OCI-LY7 (cell line): ENCODE results near the gene CUBN.

Experiments
- EZH2phosphoT487 ChIP-seq: fragments of 200-600 bp; sonication (generic); IDR thresholded peaks from 2 replicates; pipeline ENCODE4 v1.6.1; 2018; ENCODE audit warnings: low read depth, borderline replicate concordance, mild to moderate bottlenecking, mixed run types, antibody characterized with exemption, low read length, moderate library complexity, mixed read lengths
- TF ChIP-seq, protein P1 (sequence below): fragments of 200-600 bp; sonication (generic); conservative IDR thresholded peaks from 2 replicates; pipeline ENCODE4 v1.5.1; 2014; ENCODE audit warnings: mild to moderate bottlenecking, antibody characterized with exemption, low read length, moderate library complexity, mixed read lengths

DNA sequence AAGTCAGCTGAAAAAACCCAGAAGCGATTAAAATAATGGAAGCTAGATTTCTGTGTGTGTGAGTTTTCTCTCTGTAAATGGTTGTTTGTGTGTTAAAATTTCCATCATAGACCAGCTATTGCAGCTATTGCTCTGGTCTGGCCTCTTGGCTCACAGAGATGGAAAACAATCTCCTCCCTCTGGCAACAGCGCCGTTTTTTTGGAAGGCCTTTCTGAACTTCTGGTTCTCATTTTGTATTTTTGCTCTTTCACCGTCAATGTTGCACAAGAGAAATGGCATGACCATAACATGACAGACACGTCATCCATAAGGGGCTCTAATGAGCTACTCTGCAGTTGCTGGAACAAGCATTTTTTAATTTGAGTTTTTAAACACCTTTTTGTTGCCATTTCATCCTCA is 91.0 kb downstream of the CUBN start:
- TF ChIP-seq, protein P1, sequence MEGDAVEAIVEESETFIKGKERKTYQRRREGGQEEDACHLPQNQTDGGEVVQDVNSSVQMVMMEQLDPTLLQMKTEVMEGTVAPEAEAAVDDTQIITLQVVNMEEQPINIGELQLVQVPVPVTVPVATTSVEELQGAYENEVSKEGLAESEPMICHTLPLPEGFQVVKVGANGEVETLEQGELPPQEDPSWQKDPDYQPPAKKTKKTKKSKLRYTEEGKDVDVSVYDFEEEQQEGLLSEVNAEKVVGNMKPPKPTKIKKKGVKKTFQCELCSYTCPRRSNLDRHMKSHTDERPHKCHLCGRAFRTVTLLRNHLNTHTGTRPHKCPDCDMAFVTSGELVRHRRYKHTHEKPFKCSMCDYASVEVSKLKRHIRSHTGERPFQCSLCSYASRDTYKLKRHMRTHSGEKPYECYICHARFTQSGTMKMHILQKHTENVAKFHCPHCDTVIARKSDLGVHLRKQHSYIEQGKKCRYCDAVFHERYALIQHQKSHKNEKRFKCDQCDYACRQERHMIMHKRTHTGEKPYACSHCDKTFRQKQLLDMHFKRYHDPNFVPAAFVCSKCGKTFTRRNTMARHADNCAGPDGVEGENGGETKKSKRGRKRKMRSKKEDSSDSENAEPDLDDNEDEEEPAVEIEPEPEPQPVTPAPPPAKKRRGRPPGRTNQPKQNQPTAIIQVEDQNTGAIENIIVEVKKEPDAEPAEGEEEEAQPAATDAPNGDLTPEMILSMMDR = no peak
- TF ChIP-seq EZH2phosphoT487 = no peak
